Measurements from ENCODE around the gene HOXA13.

GRCh38 chr7:27193335-27194001 is 6.4 kb downstream of the HOXA13 start:
- TF ChIP-seq CTCF (IDR thresholded peaks at IDR 0.05) = no peak
- TF ChIP-seq POLR2A (IDR thresholded peaks at IDR 0.05) = no peak

All from heart left ventricle (tissue), 13 donors.